Left lung (tissue), 10 donors: ENCODE measurements around the gene GFOD2. TPM values are rescaled to one million over a fixed set of nuclear protein-coding genes. Genes with fewer than 3 reads are reported as not detected.

ENCODE experiments used
- ATAC-seq: fragments of 200-7000 bp; cut with Tn5 transposase; one replicate; pipeline ENCODE4 v1.9.1; 2020; ENCODE audit warnings: moderate library complexity
- DNase-seq, 4 donors: peaks; one replicate each; pipeline ENCODE4 v3.0.0-alpha.2; 2013 to 2020
- H3K27ac ChIP-seq, 2 donors: fragments of 200-600 bp; sonication (generic) in 1 of 2; one replicate each; pipeline versions ENCODE4 v1.5.0 to v1.8.0; 2020 to 2021
- H3K27me3 ChIP-seq, 2 donors: fragments of 200-600 bp; sonication (generic) in 1 of 2; one replicate each; pipeline versions ENCODE4 v1.5.0 to v1.8.0; 2020 to 2021
- H3K36me3 ChIP-seq, 2 donors: fragments of 200-600 bp; sonication (generic) in 1 of 2; one replicate each; pipeline versions ENCODE4 v1.5.0 to v1.8.0; 2020 to 2021
- H3K4me1 ChIP-seq, 2 donors: fragments of 200-600 bp; one replicate each; pipeline ENCODE4 v1.8.0; 2021
- H3K4me3 ChIP-seq, 2 donors: fragments of 200-600 bp; sonication (generic) in 1 of 2; one replicate each; pipeline versions ENCODE4 v1.5.0 to v1.8.0; 2020 to 2021; ENCODE audit warnings: mild to moderate bottlenecking in 1 of 2
- H3K9me3 ChIP-seq, 2 donors: fragments of 200-600 bp; sonication (generic) in 1 of 2; one replicate each; pipeline versions ENCODE4 v1.5.0 to v1.8.0; 2020 to 2021
- intact Hi-C, 2 donors: fragments of 100-400 bp; cut with DNase I; formaldehyde crosslinking; loops; one replicate each; pipeline versions ENCODE4 v1.11.2 to v1.14.2; 2022
- polyA plus RNA-seq, 6 donors: library from polyadenylated mRNA; unstranded; fragments of 120-200 nt; gene quantifications; one replicate each; pipeline ENCODE4 v1.2.1, GENCODE V29; 2013; ENCODE audit not compliant: insufficient read length in 6 of 6
- total RNA-seq, 2 donors: library from RNA; stranded (reverse); fragmentation: NEBNext Ultra II Directional; extraction: Animal tissue kit (Norgen Biotek cat#: 25700); gene quantifications; one replicate each; pipeline ENCODE4 v1.2.1, GENCODE V29; 2021
- TF ChIP-seq, protein P1 (sequence below), 2 donors: fragments of 200-600 bp; sonication (generic) in 1 of 2; IDR thresholded peaks; one replicate each; pipeline versions ENCODE4 v1.5.0 to v1.8.0; 2021; ENCODE audit warnings: antibody characterized with exemption in 2 of 2
- donor health status: DM: no; HTN: yes; CAD: no.
- donor health status: DM: no; HTN: no; CAD: no.

GFOD2 gene
- total and polyA plus RNA-seq, 8 donors, result 13.7 to 39.5 (median 32.1) TPM

GRCh38 chr16:67657751-67658518, 61.2 kb downstream of the GFOD2 start:
- intact Hi-C loops, result loop anchor here in 1 of 2 donors (10.0 kb wide), 1 partner anchor 113 kb away; no protein-coding TSS in a partner anchor
- Histone ChIP-seq H3K4me3 (no peak overlapping the region), H3K9me3 (no peaks in the 10 kb centered on the region), H3K4me1 (peaks cover 18 to 29% of the 10 kb centered on the region in 2 donors), H3K27ac (no peak overlapping the region), H3K27me3 (peaks cover 18 to 27% of the 10 kb centered on the region in 2 donors), H3K36me3 (peaks cover 0 to 31% of the 10 kb centered on the region in 2 donors)
- DNase-seq, result no peak
- TF ChIP-seq, protein P1, sequence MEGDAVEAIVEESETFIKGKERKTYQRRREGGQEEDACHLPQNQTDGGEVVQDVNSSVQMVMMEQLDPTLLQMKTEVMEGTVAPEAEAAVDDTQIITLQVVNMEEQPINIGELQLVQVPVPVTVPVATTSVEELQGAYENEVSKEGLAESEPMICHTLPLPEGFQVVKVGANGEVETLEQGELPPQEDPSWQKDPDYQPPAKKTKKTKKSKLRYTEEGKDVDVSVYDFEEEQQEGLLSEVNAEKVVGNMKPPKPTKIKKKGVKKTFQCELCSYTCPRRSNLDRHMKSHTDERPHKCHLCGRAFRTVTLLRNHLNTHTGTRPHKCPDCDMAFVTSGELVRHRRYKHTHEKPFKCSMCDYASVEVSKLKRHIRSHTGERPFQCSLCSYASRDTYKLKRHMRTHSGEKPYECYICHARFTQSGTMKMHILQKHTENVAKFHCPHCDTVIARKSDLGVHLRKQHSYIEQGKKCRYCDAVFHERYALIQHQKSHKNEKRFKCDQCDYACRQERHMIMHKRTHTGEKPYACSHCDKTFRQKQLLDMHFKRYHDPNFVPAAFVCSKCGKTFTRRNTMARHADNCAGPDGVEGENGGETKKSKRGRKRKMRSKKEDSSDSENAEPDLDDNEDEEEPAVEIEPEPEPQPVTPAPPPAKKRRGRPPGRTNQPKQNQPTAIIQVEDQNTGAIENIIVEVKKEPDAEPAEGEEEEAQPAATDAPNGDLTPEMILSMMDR (IDR thresholded peaks at IDR 0.05), result no peak
- ATAC-seq, result no peak

DNA sequence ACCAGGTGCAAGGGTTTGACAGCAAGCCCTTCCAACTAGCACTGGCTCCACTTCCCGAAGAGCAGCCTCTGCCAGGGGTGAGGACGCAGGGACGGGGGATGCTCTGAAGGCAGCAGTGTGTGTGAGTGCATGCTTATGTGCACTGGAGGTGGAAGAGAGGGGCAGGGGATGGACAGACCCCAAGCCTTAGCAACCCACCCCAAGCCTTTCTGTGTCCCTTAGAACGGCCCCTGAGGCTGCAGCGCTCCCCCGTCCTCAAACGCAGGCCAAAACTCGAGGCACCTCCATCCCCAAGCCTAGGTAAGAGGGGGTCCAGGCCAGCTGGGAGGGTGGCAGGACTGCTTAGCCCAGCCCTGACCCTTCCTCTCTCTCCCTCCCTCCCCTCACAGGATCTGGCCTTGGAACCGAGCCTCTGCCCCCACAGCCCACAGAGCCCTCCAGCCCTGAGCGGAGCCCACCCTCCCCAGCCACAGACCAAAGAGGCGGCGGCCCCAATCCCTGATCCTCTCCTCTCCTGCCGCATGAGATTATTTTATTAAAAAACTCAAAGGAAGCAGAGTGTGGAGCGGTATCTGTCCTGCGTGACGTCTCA, 62.0 kb downstream of the GFOD2 start:
- TF ChIP-seq, protein P1 (IDR thresholded peaks at IDR 0.05), result no peak
- Histone ChIP-seq H3K4me1 (peaks cover 18 to 31% of the 10 kb centered on the region in 2 donors), H3K27ac (no peak overlapping the region), H3K27me3 (peaks cover 23 to 36% of the 10 kb centered on the region in 2 donors), H3K36me3 (peaks cover 0 to 23% of the 10 kb centered on the region in 2 donors), H3K4me3 (no peak overlapping the region), H3K9me3 (no peaks in the 10 kb centered on the region)
- ATAC-seq (no peak), DNase-seq (no peak)
- intact Hi-C loops, result loop anchor here in 1 of 2 donors (10.0 kb wide), 1 partner anchor 112 kb away; no protein-coding TSS in a partner anchor

GRCh38 chr16:67656344-67657016, 62.6 kb downstream of the GFOD2 start:
- H3K4me3 ChIP-seq, result no peak overlapping the region
- no peaks in the 10 kb centered on the region for H3K9me3 ChIP-seq
- peaks cover 23 to 42% of the 10 kb centered on the region in 2 donors for H3K27me3 ChIP-seq
- ATAC-seq (no peak), DNase-seq (peak in 1 of 4 donors; percentile 74)
- H3K4me1 ChIP-seq, result peaks cover 16 to 29% of the 10 kb centered on the region in 2 donors
- H3K27ac ChIP-seq, result no peak overlapping the region
- H3K36me3 ChIP-seq, result peaks cover 0 to 23% of the 10 kb centered on the region in 2 donors
- TF ChIP-seq, protein P1 (IDR thresholded peaks at IDR 0.05), result no peak
- intact Hi-C loops, result loop anchor here in 1 of 2 donors (10.0 kb wide), 1 partner anchor 112 kb away; no protein-coding TSS in a partner anchor

DNA sequence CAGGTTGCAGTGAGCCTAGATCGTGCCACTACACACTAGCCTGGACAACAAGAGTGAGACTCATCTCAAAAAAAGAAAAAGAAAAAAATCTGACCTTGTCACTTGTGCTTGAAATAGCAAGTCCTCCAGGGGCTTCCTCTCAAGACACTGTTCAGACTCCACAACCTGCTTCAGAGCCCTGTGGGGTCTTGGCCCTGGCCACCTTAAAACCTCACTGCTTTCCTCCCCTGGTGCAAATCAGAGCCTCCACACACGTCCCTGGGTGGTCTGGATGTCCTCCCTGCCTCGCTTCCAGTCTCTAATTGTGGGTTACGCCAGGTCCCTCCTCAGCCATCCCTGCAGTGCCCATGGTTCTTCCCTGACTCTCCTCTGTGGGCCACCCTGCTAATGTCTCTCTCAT, 63.8 kb downstream of the GFOD2 start:
- H3K4me1 ChIP-seq, result peaks cover 13 to 23% of the 10 kb centered on the region in 2 donors
- intact Hi-C loops, result loop anchor here in 1 of 2 donors (10.0 kb wide), 1 partner anchor 111 kb away; no protein-coding TSS in a partner anchor
- DNase-seq, result peak in 1 of 4 donors; percentile 16
- no peaks in the 10 kb centered on the region for H3K9me3 ChIP-seq
- peaks cover 23 to 51% of the 10 kb centered on the region in 2 donors for H3K27me3 ChIP-seq
- ATAC-seq, result no peak
- H3K4me3 ChIP-seq, result no peak overlapping the region
- TF ChIP-seq, protein P1 (IDR thresholded peaks at IDR 0.05), result no peak
- H3K36me3 ChIP-seq, result peaks cover 0 to 23% of the 10 kb centered on the region in 2 donors
- H3K27ac ChIP-seq, result no peak overlapping the region
